DMS114 treated with DMSO at 0.1 percent for 48 hours (cell line): ENCODE measurements around the gene ROMO1.
"Not testable (repeated sequence)": the region's sequence is repeated elsewhere in the genome, so short reads cannot be mapped to it uniquely, and the experiment has no call there.

Source experiments
- DNase-seq: peaks from one replicate; lab custom pipeline; 2025; ENCODE audit not compliant: unreplicated experiment; lab: John Stamatoyannopoulos, UW

Gene ROMO1

GRCh38 chr20:35729836-35730582 is 30.8 kb downstream of the ROMO1 start:
- no peak for DNase-seq

- DNase-seq: no peak
These were observed 31.6 kb downstream of the ROMO1 start for GRCh38 chr20:35730583-35731468.

- no peak for DNase-seq
These were observed 32.2 kb downstream of the ROMO1 start for GRCh38 chr20:35731469-35731788.

GRCh38 chr20:35731862-35732643 is 32.8 kb downstream of the ROMO1 start:
- no peak for DNase-seq

GRCh38 chr20:35732644-35732982 is 33.4 kb downstream of the ROMO1 start:
- DNase-seq: no peak

GRCh38 chr20:35734374-35734773 is 35.2 kb downstream of the ROMO1 start:
- DNase-seq: no peak

GRCh38 chr20:35734777-35735649 is 35.8 kb downstream of the ROMO1 start:
- DNase-seq: no peak

DNA sequence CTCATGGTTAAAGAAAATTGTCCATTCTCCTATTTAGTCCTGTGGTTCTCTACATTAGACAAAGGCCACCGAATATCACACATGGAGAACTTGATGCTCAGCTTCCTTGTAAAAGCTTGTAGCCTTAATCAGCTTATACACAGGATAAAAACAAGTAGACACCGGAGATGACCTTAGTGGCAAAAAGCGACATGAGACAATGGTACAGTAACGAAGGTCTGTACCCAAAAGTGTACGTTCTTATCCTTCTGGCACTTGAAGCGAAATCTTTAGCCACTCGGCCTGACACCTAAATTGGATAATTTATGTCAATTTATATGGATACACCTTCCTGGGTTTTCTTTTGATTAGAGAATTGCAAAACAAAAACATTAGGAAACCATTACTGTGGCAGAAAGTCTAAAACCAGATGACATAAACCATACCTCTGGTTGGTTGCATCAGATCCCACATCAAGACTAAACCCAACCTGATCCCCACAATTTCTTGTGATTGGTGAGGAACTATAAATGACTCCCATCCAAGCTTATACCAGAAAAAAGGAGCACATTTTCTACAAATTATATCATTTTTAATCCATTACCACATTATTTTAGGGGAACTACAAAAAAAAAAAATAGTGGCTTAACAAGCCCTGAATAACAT is 36.7 kb downstream of the ROMO1 start:
- DNase-seq: no peak

GRCh38 chr20:35737865-35738333 is 38.7 kb downstream of the ROMO1 start:
- DNase-seq: no peak

- DNase-seq: no peak
These were observed 39.4 kb downstream of the ROMO1 start for GRCh38 chr20:35738410-35739179.

DNA sequence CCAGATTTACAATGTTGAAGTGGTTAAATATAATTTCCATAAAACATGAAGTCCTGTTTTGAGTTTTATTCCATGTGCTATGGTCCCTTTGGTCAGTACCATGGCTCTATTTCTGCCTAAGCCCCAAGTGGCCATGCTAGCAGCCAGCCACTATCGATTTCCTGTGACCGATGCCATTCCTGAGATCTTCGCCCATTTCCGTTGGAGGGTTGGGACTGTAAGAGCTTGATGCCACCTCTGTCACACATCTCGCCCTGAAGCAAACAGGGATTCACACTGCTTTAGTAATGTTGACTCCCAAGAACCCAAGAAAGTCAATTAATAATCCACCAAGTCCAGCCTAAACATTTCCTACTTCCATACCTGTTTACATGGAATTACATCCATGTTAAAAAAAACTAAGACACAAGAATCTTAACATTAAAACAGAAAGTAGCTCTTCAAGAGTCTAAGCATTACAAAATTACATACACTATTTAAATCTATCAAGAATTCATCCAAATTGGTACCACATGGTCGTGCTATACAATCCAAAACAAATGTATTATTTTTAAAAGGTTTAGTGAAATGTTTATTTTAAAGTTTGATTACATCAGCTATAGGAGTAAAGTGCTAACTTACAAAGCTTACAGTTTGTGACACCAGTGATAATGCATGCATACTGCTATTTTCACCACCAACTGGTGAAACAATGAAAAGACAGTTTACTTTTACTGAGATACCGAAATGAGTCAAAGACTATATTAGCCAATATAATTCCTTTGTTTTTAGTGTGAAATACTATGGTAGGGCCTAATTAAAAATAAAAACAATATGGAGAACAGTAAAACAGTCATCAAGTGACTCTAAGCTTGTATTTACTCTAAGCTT is 40.3 kb downstream of the ROMO1 start:
- DNase-seq: no peak

DNA sequence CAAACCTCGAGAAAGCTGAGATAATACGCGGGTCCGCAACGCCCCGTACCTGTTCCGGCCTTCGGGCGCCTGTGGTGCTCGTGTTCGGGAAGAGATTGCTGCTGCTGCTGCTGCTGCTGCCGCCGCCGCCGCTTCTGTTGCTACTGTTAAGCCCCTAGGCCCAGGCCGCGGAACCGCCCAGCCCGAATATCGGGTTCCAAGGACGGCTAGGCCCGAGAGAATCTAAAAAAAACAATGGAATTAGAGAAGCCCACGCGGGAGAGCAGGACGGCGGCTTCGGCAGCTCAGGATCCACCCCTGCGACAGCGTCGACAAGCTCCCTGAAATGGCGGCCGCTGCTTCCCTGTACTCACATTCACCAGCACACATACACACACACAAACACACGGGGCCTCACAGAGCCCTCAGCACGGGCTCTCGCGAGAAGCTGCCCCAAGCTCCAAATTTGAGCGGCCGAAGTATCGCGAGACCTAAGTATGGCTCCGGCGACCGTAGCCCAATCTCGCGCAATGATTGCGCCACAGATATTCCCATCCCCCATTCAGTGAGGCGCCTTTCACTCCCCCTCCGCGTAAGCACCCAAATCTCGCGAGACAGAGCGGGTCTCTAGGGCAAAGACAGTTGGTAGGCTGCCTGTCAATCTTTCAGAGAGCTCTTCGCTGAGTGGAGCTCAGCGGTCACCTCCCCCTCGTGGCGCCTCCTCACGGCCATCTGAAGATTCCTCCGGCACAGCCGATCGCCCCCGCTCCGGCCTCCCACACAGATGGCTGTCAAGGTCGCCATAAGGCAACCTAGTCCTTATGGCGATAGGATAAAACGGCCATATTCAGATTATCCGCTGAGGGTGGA is 42.9 kb downstream of the ROMO1 start, which contains the start of gene RBM39:
Gene RBM39, minus strand, starts transcription at position 369 of the 849 bp plus-strand sequence. CDS start 1,386 bp downstream, outside the sequence.
- peak; percentile 98 for DNase-seq

DNA sequence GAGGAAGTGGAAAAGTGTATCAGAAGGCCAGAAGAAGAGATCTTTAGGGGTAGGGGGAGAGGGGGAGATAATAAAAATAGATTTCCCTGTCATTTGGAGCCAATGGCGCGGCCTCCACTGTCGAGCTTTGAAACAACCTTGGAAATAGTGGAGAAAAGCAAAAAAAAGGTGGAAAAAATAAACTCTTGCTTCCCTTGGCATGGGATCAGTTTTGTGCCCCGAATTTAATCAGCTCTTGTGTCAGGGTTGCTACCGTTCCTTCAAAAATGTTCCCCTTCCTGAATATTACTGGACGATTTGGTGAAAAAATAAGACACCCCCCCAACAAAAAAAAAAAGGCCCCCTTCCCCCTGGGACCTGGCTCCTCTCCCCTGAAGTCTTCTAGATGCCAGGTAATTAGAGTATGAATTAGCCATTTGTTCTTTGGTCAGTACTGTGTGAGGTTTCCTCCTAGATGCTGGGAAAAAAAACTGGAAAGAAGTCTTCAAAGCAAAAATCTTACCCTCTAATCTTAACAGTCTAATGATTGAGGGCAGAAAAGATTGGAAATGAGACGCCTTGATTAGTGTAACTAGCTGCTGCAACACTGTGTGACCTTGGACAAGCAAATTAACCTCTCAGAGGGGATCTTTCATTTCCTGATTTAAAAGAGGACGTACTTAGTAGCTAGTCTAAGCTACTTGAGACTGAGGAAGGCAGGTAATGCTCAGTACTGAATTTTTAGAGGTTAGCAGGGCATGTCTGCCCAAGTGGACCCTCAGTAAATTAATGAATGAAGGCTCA is 43.7 kb downstream of the ROMO1 start:
- DNase-seq: no peak

DNA sequence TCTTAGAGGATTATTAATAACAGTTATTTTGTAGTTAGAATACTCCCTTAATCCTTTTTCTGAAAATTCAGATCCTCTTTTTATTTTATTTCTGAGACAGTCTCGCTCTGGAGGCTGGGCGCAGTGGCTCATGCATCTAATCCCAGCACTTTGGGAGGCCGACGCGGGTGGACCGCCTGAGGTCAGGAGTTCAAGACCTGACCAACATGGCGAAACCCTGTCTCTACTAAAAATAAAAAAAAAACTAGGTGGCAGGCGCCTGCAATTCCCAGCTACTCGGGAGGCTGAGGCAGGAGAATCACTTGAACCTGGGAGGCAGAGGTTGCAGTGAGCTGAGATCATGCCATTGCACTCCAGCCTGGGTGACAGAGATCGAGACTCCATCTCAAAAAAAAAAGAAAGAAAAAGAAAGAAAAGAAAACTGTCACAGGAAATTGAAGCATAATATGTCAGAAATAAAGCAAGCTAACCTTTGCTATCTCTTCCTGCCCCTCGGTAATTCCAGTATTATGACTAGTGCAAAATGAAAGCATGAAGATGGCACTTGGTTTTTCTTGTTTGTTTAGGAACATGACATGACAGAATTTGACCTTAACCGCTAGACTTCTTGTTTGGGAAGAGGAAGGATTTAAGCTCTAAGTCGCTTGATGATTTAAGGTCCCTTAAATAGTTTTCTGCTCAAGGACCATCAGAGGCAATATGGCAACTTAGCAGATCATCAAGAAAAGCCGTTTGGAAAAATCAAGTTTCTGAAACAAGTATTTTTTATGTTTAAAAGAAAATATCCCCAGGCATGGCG is 44.7 kb downstream of the ROMO1 start:
- DNase-seq: no peak

DNA sequence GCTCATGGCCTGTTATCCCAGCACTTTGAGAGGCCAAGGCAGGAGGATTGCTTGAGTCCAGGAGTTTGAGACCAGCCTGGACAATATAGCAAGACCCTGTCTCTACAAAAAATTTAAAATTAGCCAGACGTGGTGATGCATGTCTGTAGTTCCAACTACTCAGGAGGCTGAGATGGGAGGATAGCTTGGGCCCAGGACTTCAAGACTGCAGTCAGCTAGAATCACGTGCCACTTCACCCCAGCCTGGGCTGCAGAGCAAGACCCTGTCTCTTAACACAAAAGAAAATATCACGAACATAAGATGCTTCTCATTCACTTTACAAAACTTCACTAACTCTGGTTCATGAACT is 45.3 kb downstream of the ROMO1 start:
- not testable (repeated sequence) for DNase-seq
